IMR-90 (cell line): ENCODE results near the gene TMEM95. TPM values are rescaled to one million over a fixed set of nuclear protein-coding genes. Genes with fewer than 3 reads are reported as not detected.

Source experiments
- ATAC-seq: fragments of 200-7000 bp; cut with Tn5 transposase; 2 replicates; pipeline ENCODE4 v1.9.1; 2020; ENCODE audit warnings: low read depth, mild to moderate bottlenecking, moderate library complexity
- BruUV-seq: library from RNA; stranded (reverse); fragments of 400-500 nt; replicated peaks from 2 replicates; lab custom pipeline; 2021; lab: Mats Ljungman, UMichigan
- CTCF ChIA-PET: fragments of 300-600 bp; formaldehyde crosslinking; extraction: SDS; loops from one replicate; lab custom pipeline; 2021; ENCODE audit warnings: antibody characterized with exemption; lab: Yijun Ruan, JAX
- POLR2A ChIA-PET: fragments of 300-600 bp; sonication (Branson Sonifier 250); formaldehyde crosslinking; loops from one replicate; lab custom pipeline; 2022; ENCODE audit warnings: antibody characterized with exemption; ENCODE audit not compliant: unreplicated experiment; lab: Charles Lee
- DNase-seq: peaks from one replicate; pipeline ENCODE4 v3.0.0; 2013
- H2AFZ ChIP-seq: replicated peaks from 2 replicates; pipeline ENCODE3; 2013; ENCODE audit warnings: low read length, mild to moderate bottlenecking; ENCODE audit not compliant: poor library complexity
- H2AK5ac ChIP-seq: 2 replicates; pipeline ENCODE4 v1.6.1; 2013; ENCODE audit warnings: low read depth, low read length, inconsistent platforms
- H2AK9ac ChIP-seq: replicated peaks from 2 replicates; pipeline ENCODE3; 2013; ENCODE audit warnings: mild to moderate bottlenecking, low read depth, low read length, moderate library complexity; ENCODE audit not compliant: poor library complexity
- H2BK120ac ChIP-seq: 2 replicates; pipeline ENCODE4 v1.6.1; 2013; ENCODE audit warnings: low read depth, low read length, inconsistent platforms
- H2BK15ac ChIP-seq: 3 replicates; pipeline ENCODE4 v1.6.1; 2013; ENCODE audit warnings: low read depth, low read length, inconsistent platforms
- H2BK20ac ChIP-seq: 2 replicates; pipeline ENCODE4 v1.6.1; 2013; ENCODE audit warnings: low read depth, mild to moderate bottlenecking, inconsistent platforms, low read length, moderate library complexity
- H2BK5ac ChIP-seq: 2 replicates; pipeline ENCODE4 v1.6.1; 2013; ENCODE audit warnings: mild to moderate bottlenecking, low read depth, low read length, inconsistent platforms; ENCODE audit not compliant: poor library complexity, severe bottlenecking
- H3K14ac ChIP-seq: replicated peaks from 2 replicates; pipeline ENCODE4 v1.6.1; 2013; ENCODE audit warnings: low read depth, low read length, inconsistent platforms
- H3K18ac ChIP-seq: 2 replicates; pipeline ENCODE4 v1.6.1; 2013; ENCODE audit warnings: low read depth, low read length, control low read depth
- H3K23ac ChIP-seq: 2 replicates; pipeline ENCODE4 v1.6.1; 2013; ENCODE audit warnings: low read depth, low read length, inconsistent platforms
- H3K27ac ChIP-seq: 2 replicates; pipeline ENCODE4 v1.5.1; 2013; ENCODE audit warnings: mild to moderate bottlenecking, control low read depth, low read length; ENCODE audit not compliant: insufficient read depth
- H3K27me3 ChIP-seq: 2 replicates; pipeline ENCODE4 v1.6.1; 2013; ENCODE audit warnings: low read length; ENCODE audit not compliant: control insufficient read depth, insufficient read depth
- H3K36me3 ChIP-seq: 2 replicates; pipeline ENCODE4 v1.6.1; 2013; ENCODE audit warnings: low read length, mixed read lengths; ENCODE audit not compliant: control insufficient read depth, insufficient read depth
- H3K4ac ChIP-seq: 2 replicates; pipeline ENCODE4 v1.6.1; 2013; ENCODE audit warnings: low read depth, low read length, inconsistent platforms
- H3K4me1 ChIP-seq: 2 replicates; pipeline ENCODE4 v1.6.1; 2013; ENCODE audit warnings: low read length, mixed read lengths; ENCODE audit not compliant: control insufficient read depth, insufficient read depth
- H3K4me2 ChIP-seq: 2 replicates; pipeline ENCODE4 v1.6.1; 2013; ENCODE audit warnings: low read depth, mild to moderate bottlenecking, control low read depth, low read length, moderate library complexity
- H3K4me3 ChIP-seq: 2 replicates; pipeline ENCODE4 v1.5.1; 2013; ENCODE audit warnings: low read depth, mild to moderate bottlenecking, control low read depth, low read length, moderate library complexity; ENCODE audit not compliant: insufficient read depth
- H3K56ac ChIP-seq: 2 replicates; pipeline ENCODE4 v1.6.1; 2013; ENCODE audit warnings: low read length, inconsistent platforms; ENCODE audit not compliant: insufficient read depth; ENCODE audit errors: extremely low read depth
- H3K79me1 ChIP-seq, 2 experiments: 2 replicates each; pipeline ENCODE4 v1.6.1; 2013; ENCODE audit warnings: low read length in 2 of 2, inconsistent platforms in 1 of 2, low read depth in 1 of 2
- H3K9ac ChIP-seq: 2 replicates; pipeline ENCODE4 v1.6.1; 2013; ENCODE audit warnings: low read depth, low read length, control low read depth
- H3K9me1 ChIP-seq: 2 replicates; pipeline ENCODE4 v1.6.1; 2013; ENCODE audit warnings: low read length, inconsistent platforms; ENCODE audit not compliant: insufficient read depth
- H3K9me3 ChIP-seq: 2 replicates; pipeline ENCODE4 v1.6.1; 2013; ENCODE audit warnings: low read length; ENCODE audit not compliant: control insufficient read depth, insufficient read depth
- H4K20me1 ChIP-seq: 2 replicates; pipeline ENCODE4 v1.6.1; 2013; ENCODE audit warnings: low read length, inconsistent platforms; ENCODE audit not compliant: insufficient read depth
- H4K5ac ChIP-seq: 2 replicates; pipeline ENCODE4 v1.6.1; 2013; ENCODE audit warnings: mild to moderate bottlenecking, low read depth, low read length, control low read depth
- H4K8ac ChIP-seq, 2 experiments: 2 replicates each; pipeline ENCODE4 v1.6.1; 2013; ENCODE audit warnings: low read depth in 2 of 2, low read length in 2 of 2, control low read depth in 1 of 2, inconsistent platforms in 1 of 2
- H4K91ac ChIP-seq: 2 replicates; pipeline ENCODE4 v1.6.1; 2013; ENCODE audit warnings: low read depth, low read length, inconsistent platforms; ENCODE audit not compliant: insufficient read depth
- ELK1 ChIP-seq: fragments of 150-350 bp; IDR thresholded peaks from 2 replicates; pipeline ENCODE4 v1.6.1; 2016; ENCODE audit warnings: low read depth, mild to moderate bottlenecking, low read length, moderate library complexity, borderline replicate concordance
- whole genome bisulfite sequencing, 2 experiments: methylation state at CpG; one replicate each; pipeline versions ENCODE4 v1.1.5 to v1.1.7; 2013; ENCODE audit warnings: missing lambda C conversion rate in 2 of 2; ENCODE audit not compliant: insufficient read length in 1 of 2; ENCODE audit errors: extremely low coverage in 2 of 2; 5-methylcytosine and 5-hydroxymethylcytosine counted together
- dilution Hi-C: fragments of 300-500 bp; cut with HindIII; formaldehyde crosslinking; loops from one replicate; pipeline ENCODE4 v1.14.3; 2018; ENCODE audit warnings: low sequenced_read_pairs; ENCODE audit not compliant: unreplicated experiment
- in situ Hi-C: fragments of 300-500 bp; cut with MboI; formaldehyde crosslinking; loops from 3 replicates; pipeline ENCODE4 v1.14.3; 2019; ENCODE audit warnings: low sequenced_read_pairs, inconsistent platforms, mixed read lengths
- intact Hi-C: fragments of 100-400 bp; cut with micrococcal nuclease; formaldehyde crosslinking; loops from 2 replicates; pipeline ENCODE4 v1.10.0; 2022
- polyA plus RNA-seq, 3 experiments: library from polyadenylated mRNA; depleted of rRNA; stranded (reverse); fragments of >200 nt; gene quantifications; 2 replicates each; pipeline ENCODE4 v1.2.3, GENCODE V29; 2012; ENCODE audit warnings: low replicate concordance in 1 of 3
- total RNA-seq: library from RNA; depleted of rRNA; stranded (reverse); fragments of >200 nt; gene quantifications from 2 replicates; pipeline ENCODE4 v1.2.3, GENCODE V29; 2012

TMEM95 gene
- total and polyA plus RNA-seq, 2 of the 4 experiments (the other 2 are of a cell fraction), result not detected

GRCh38 chr17:7347630-7348477 lies 7.1 kb upstream of the TMEM95 start:
- no peak overlapping the region for H3K4me2 ChIP-seq
- H2BK120ac ChIP-seq, result no peak overlapping the region
- no peak overlapping the region for H3K27ac ChIP-seq
- no peak overlapping the region for H2BK5ac ChIP-seq
- H3K18ac ChIP-seq, result no peak overlapping the region
- no peak overlapping the region for H3K4me3 ChIP-seq
- intact Hi-C loops, result no loop called here
- H2AK5ac ChIP-seq, result no peak overlapping the region
- H2AK9ac ChIP-seq, result no peak overlapping the region
- H3K9me1 ChIP-seq, result peaks cover 5% of the 10 kb centered on the region; the same call in 1 of the 2 replicates
- H3K36me3 ChIP-seq, result no peaks in the 10 kb centered on the region
- H3K27me3 ChIP-seq, result peaks cover 15% of the 10 kb centered on the region
- BruUV-seq, result no TSS peak
- peaks cover 11% of the 10 kb centered on the region for H3K4me1 ChIP-seq
- CTCF ChIA-PET, result no interaction called here
- H3K23ac ChIP-seq, result no peak overlapping the region
- no peak overlapping the region for H4K8ac ChIP-seq
- H3K9me3 ChIP-seq, result no peaks in the 10 kb centered on the region
- H2AFZ ChIP-seq, result no peak overlapping the region
- no peak overlapping the region for H4K91ac ChIP-seq
- no peak overlapping the region for H3K14ac ChIP-seq
- in situ Hi-C loops, result no loop called here
- WGBS, 2 experiments, result 60% methylated on average over 1 of the region's 19 CpGs; no CpG with 5 or more reads in 1 of the 2 experiments
- no peak overlapping the region for H3K9ac ChIP-seq
- POLR2A ChIA-PET, result no interaction called here
- DNase-seq (no peak), ATAC-seq (no peak)
- peaks cover 9 to 30% of the 10 kb centered on the region in 2 experiments; a peak in 3 of 4 replicates for H3K79me1 ChIP-seq
- no peak for TF ChIP-seq ELK1
- H4K5ac ChIP-seq, result no peak overlapping the region
- H2BK20ac ChIP-seq, result no peak overlapping the region
- dilution Hi-C loops, result no loop called here
- H2BK15ac ChIP-seq, result no peak overlapping the region
- peaks cover 19% of the 10 kb centered on the region for H4K20me1 ChIP-seq
- no peak overlapping the region for H3K56ac ChIP-seq
- H3K4ac ChIP-seq, result no peak overlapping the region
